GM23338 (cell line): ENCODE measurements around the gene TJP1. TPM values are rescaled to one million over a fixed set of nuclear protein-coding genes. Genes with fewer than 3 reads are reported as not detected.

Source experiments
- ATAC-seq: fragments of 200-7000 bp; cut with Tn5 transposase; 3 replicates; pipeline ENCODE4 v1.9.1; 2020
- DNase-seq: peaks from one replicate; pipeline ENCODE4 v3.0.0-alpha.2; 2015; ENCODE audit warnings: low spot score
- H2AFZ ChIP-seq: fragments of 200-600 bp; sonication (generic); 2 replicates; pipeline ENCODE4 v1.8.0; 2016; ENCODE audit warnings: antibody characterized with exemption, mild to moderate bottlenecking, moderate library complexity
- H3F3A ChIP-seq: fragments of 200-600 bp; sonication (generic); replicated peaks from 2 replicates; pipeline ENCODE4 v1.8.0; 2017; ENCODE audit warnings: antibody characterized with exemption, mixed run types, low read depth
- H3K27ac ChIP-seq: fragments of 200-600 bp; sonication (generic); 2 replicates; pipeline ENCODE4 v1.6.1; 2016; ENCODE audit warnings: low read depth
- H3K27me3 ChIP-seq: fragments of 200-600 bp; sonication (generic); 2 replicates; pipeline ENCODE4 v1.8.0; 2016; ENCODE audit warnings: mild to moderate bottlenecking, mixed run types, moderate library complexity; ENCODE audit not compliant: insufficient read depth
- H3K36me3 ChIP-seq: fragments of 200-600 bp; sonication (generic); 2 replicates; pipeline ENCODE4 v1.8.0; 2016; ENCODE audit warnings: mild to moderate bottlenecking; ENCODE audit not compliant: insufficient read depth
- H3K4me1 ChIP-seq: fragments of 200-600 bp; sonication (generic); 2 replicates; pipeline ENCODE4 v1.8.0; 2016; ENCODE audit warnings: mild to moderate bottlenecking, moderate library complexity; ENCODE audit not compliant: insufficient read depth
- H3K4me2 ChIP-seq: fragments of 200-600 bp; sonication (generic); 2 replicates; pipeline ENCODE4 v1.7.1; 2017; ENCODE audit warnings: mixed run types
- H3K4me3 ChIP-seq: fragments of 200-600 bp; sonication (generic); 2 replicates; pipeline ENCODE4 v1.6.1; 2016; ENCODE audit warnings: mixed run types
- H3K79me2 ChIP-seq: fragments of 200-600 bp; sonication (generic); replicated peaks from 2 replicates; pipeline ENCODE4 v1.8.0; 2017; ENCODE audit warnings: mild to moderate bottlenecking; ENCODE audit not compliant: insufficient read depth
- H3K9me2 ChIP-seq: fragments of 200-600 bp; sonication (generic); 2 replicates; pipeline ENCODE4 v1.8.0; 2017; ENCODE audit not compliant: insufficient read depth
- H4K20me1 ChIP-seq: fragments of 200-600 bp; sonication (generic); replicated peaks from 2 replicates; pipeline ENCODE4 v1.8.0; 2017; ENCODE audit warnings: mild to moderate bottlenecking; ENCODE audit not compliant: insufficient read depth
- H3K27ac Mint-ChIP-seq: 2 replicates; pipeline ENCODE4 v1.8.0; 2020; ENCODE audit warnings: inconsistent platforms, mild to moderate bottlenecking, moderate library complexity, mixed read lengths
- H3K27me3 Mint-ChIP-seq: 3 replicates; pipeline ENCODE4 v1.8.0; 2022; ENCODE audit warnings: low read depth, mild to moderate bottlenecking, moderate library complexity, mixed read lengths, inconsistent platforms; ENCODE audit not compliant: insufficient read depth, poor library complexity
- H3K36me3 Mint-ChIP-seq: 3 replicates; pipeline ENCODE4 v1.8.0; 2021; ENCODE audit warnings: low read depth, mild to moderate bottlenecking, inconsistent platforms, moderate library complexity, mixed read lengths
- H3K4me1 Mint-ChIP-seq: 3 replicates; pipeline ENCODE4 v1.8.0; 2020; ENCODE audit warnings: mild to moderate bottlenecking, inconsistent platforms, mixed read lengths
- H3K4me3 Mint-ChIP-seq: 3 replicates; pipeline ENCODE4 v1.8.0; 2021; ENCODE audit warnings: moderate library complexity, mild to moderate bottlenecking, inconsistent platforms, mixed read lengths
- H3K9me3 Mint-ChIP-seq: 3 replicates; pipeline ENCODE4 v1.8.0; 2020; ENCODE audit warnings: moderate library complexity, mild to moderate bottlenecking, inconsistent platforms, mixed read lengths
- CREB1 ChIP-seq: fragments of 250-450 bp; sonication (Bioruptor Pico); IDR thresholded peaks from 2 replicates; pipeline ENCODE4 v1.5.0; 2020; ENCODE audit warnings: low read depth, mild to moderate bottlenecking, moderate library complexity
- CTCF ChIP-seq, 2 experiments: fragments of 200-600 bp in 1 of 2; sonication (generic) in 1 of 2; conservative IDR thresholded peaks; 2 replicates each; pipeline versions ENCODE4 v1.5.1 to v1.6.1; 2016 to 2017; ENCODE audit warnings: antibody characterized with exemption in 2 of 2, low read depth in 2 of 2, mild to moderate bottlenecking in 2 of 2, moderate library complexity in 1 of 2
- JUNB ChIP-seq: IDR thresholded peaks from one replicate; pipeline ENCODE4 v1.6.1; 2016; ENCODE audit warnings: antibody characterized with exemption; ENCODE audit not compliant: unreplicated experiment
- NANOG ChIP-seq: IDR thresholded peaks from 2 replicates; pipeline ENCODE4 v1.6.1; 2016; ENCODE audit warnings: antibody characterized with exemption, borderline replicate concordance
- STAT1 ChIP-seq: IDR thresholded peaks from one replicate; pipeline ENCODE4 v1.6.1; 2016; ENCODE audit warnings: antibody characterized with exemption; ENCODE audit not compliant: unreplicated experiment
- ZNF331 ChIP-seq: fragments of 250-450 bp; sonication (Bioruptor Pico); IDR thresholded peaks from 2 replicates; pipeline ENCODE4 v1.5.0; 2020; ENCODE audit warnings: low read depth, mild to moderate bottlenecking, moderate library complexity
- polyA plus RNA-seq: library from polyadenylated mRNA; unstranded; fragments of >200 nt; fragmentation: Nextera tagmentation; extraction: Ambion mirVana; gene quantifications from 2 replicates; pipeline ENCODE4 v1.2.1, GENCODE V29; 2016
- total RNA-seq: library from RNA; depleted of rRNA; stranded (reverse); fragments of >200 nt; shearing (Covaris generic); gene quantifications from 2 replicates; pipeline ENCODE4 v1.2.3, GENCODE V29; 2014
- TF ChIP-seq, protein P1 (sequence below): fragments of 250-450 bp; sonication (Bioruptor Pico); IDR thresholded peaks from 2 replicates; pipeline ENCODE4 v1.5.0; 2020; ENCODE audit warnings: mild to moderate bottlenecking, moderate library complexity

Gene TJP1
- total and polyA plus RNA-seq, 2 experiments from 2014 or later = 76.2 to 116 TPM

- Mint-ChIP-seq H3K9me3 (no peaks in the 10 kb centered on the region), H3K27me3 (no peaks in the 10 kb centered on the region), H3K4me3 (no peak overlapping the region), H3K4me1 (peaks cover 32% of the 10 kb centered on the region), H3K36me3 (peaks cover 16% of the 10 kb centered on the region; the same call in 2 of the 3 replicates), H3K27ac (no peak overlapping the region)
- no peaks in the 10 kb centered on the region for H3K9me2 ChIP-seq
- H3K79me2 ChIP-seq = peaks cover 42% of the 10 kb centered on the region
- no peak for TF ChIP-seq JUNB
- TF ChIP-seq CTCF (conservative IDR thresholded peaks at IDR 0.05; ENCODE audit: low read depth in 2 of 2) = no peak
- TF ChIP-seq STAT1 = no peak
- H3K27me3 ChIP-seq = no peaks in the 10 kb centered on the region
- no peaks in the 10 kb centered on the region; the same call in 1 of the 2 replicates for H3K36me3 ChIP-seq
- no peak overlapping the region for H2AFZ ChIP-seq
- no peak for ATAC-seq
- peaks cover 27% of the 10 kb centered on the region for H3K4me1 ChIP-seq
- H3K27ac ChIP-seq = no peak overlapping the region
- H4K20me1 ChIP-seq = no peaks in the 10 kb centered on the region; the same call in 1 of the 2 replicates
- no peak overlapping the region for H3K4me3 ChIP-seq
- no peaks in the 10 kb centered on the region for H3F3A ChIP-seq
- no peak overlapping the region for H3K4me2 ChIP-seq
- no peak for DNase-seq
Measured at GRCh38 chr15:29770796-29771195, 51.5 kb downstream of the TJP1 start.

- H3K36me3 Mint-ChIP-seq = peaks cover 39% of the 10 kb centered on the region
- ATAC-seq = no peak
- peaks cover 4% of the 10 kb centered on the region; the same call in 1 of the 2 replicates for H4K20me1 ChIP-seq
Measured at GRCh38 chr15:29765898-29766527, 56.3 kb downstream of the TJP1 start.

More at GRCh38 chr15:29765898-29766527, 56.3 kb downstream of the TJP1 start:
- Histone ChIP-seq H3K36me3 (no peaks in the 10 kb centered on the region; the same call in none of the 2 replicates), H3K4me3 (no peak overlapping the region), H3K4me2 (no peak overlapping the region), H3K79me2 (peaks cover 47% of the 10 kb centered on the region), H3K27ac (peak overlapping the region; percentile 71), H3K4me1 (peaks cover 42% of the 10 kb centered on the region), H2AFZ (no peak overlapping the region), H3K27me3 (no peaks in the 10 kb centered on the region), H3K9me2 (no peaks in the 10 kb centered on the region), H3F3A (no peaks in the 10 kb centered on the region)
- Mint-ChIP-seq H3K9me3 (no peaks in the 10 kb centered on the region), H3K27ac (peak overlapping the region; percentile 69), H3K4me3 (no peak overlapping the region), H3K27me3 (no peaks in the 10 kb centered on the region), H3K4me1 (peaks cover 44% of the 10 kb centered on the region)
- TF ChIP-seq ZNF331 (CRISPR knock-in tag) (no peak), CREB1 (CRISPR knock-in tag) (no peak), NANOG (no peak)
- TF ChIP-seq, protein P1, sequence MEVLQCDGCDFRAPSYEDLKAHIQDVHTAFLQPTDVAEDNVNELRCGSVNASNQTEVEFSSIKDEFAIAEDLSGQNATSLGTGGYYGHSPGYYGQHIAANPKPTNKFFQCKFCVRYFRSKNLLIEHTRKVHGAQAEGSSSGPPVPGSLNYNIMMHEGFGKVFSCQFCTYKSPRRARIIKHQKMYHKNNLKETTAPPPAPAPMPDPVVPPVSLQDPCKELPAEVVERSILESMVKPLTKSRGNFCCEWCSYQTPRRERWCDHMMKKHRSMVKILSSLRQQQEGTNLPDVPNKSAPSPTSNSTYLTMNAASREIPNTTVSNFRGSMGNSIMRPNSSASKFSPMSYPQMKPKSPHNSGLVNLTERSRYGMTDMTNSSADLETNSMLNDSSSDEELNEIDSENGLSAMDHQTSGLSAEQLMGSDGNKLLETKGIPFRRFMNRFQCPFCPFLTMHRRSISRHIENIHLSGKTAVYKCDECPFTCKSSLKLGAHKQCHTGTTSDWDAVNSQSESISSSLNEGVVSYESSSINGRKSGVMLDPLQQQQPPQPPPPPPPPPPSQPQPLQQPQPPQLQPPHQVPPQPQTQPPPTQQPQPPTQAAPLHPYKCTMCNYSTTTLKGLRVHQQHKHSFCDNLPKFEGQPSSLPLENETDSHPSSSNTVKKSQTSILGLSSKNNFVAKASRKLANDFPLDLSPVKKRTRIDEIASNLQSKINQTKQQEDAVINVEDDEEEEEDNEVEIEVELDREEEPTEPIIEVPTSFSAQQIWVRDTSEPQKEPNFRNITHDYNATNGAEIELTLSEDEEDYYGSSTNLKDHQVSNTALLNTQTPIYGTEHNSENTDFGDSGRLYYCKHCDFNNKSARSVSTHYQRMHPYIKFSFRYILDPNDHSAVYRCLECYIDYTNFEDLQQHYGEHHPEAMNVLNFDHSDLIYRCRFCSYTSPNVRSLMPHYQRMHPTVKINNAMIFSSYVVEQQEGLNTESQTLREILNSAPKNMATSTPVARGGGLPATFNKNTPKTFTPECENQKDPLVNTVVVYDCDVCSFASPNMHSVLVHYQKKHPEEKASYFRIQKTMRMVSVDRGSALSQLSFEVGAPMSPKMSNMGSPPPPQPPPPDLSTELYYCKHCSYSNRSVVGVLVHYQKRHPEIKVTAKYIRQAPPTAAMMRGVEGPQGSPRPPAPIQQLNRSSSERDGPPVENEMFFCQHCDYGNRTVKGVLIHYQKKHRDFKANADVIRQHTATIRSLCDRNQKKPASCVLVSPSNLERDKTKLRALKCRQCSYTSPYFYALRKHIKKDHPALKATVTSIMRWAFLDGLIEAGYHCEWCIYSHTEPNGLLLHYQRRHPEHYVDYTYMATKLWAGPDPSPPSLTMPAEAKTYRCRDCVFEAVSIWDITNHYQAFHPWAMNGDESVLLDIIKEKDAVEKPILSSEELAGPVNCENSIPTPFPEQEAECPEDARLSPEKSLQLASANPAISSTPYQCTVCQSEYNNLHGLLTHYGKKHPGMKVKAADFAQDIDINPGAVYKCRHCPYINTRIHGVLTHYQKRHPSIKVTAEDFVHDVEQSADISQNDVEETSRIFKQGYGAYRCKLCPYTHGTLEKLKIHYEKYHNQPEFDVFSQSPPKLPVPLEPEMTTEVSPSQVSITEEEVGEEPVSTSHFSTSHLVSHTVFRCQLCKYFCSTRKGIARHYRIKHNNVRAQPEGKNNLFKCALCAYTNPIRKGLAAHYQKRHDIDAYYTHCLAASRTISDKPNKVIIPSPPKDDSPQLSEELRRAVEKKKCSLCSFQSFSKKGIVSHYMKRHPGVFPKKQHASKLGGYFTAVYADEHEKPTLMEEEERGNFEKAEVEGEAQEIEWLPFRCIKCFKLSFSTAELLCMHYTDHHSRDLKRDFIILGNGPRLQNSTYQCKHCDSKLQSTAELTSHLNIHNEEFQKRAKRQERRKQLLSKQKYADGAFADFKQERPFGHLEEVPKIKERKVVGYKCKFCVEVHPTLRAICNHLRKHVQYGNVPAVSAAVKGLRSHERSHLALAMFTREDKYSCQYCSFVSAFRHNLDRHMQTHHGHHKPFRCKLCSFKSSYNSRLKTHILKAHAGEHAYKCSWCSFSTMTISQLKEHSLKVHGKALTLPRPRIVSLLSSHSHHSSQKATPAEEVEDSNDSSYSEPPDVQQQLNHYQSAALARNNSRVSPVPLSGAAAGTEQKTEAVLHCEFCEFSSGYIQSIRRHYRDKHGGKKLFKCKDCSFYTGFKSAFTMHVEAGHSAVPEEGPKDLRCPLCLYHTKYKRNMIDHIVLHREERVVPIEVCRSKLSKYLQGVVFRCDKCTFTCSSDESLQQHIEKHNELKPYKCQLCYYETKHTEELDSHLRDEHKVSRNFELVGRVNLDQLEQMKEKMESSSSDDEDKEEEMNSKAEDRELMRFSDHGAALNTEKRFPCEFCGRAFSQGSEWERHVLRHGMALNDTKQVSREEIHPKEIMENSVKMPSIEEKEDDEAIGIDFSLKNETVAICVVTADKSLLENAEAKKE (CRISPR knock-in tag) = no peak
- no peak for DNase-seq
